Peyer's patch (tissue), 4 donors: Measurements from ENCODE around the gene SH2D5.
A peak's percentile ranks its signal among the peaks of the same experiment; 100 is the strongest.

Experiments
- POLR2A ChIP-seq, 2 donors: fragments of 450-650 bp; IDR thresholded peaks; one replicate each; pipeline ENCODE4 v1.5.1; 2017; ENCODE audit warnings: antibody characterized with exemption in 2 of 2, mild to moderate bottlenecking in 2 of 2, moderate library complexity in 2 of 2
- TF ChIP-seq, protein P1 (sequence below), 6 experiments: fragments of 450-650 bp in 4 of 6; fragments of 200-600 bp in 2 of 6; sonication (generic) in 1 of 6; IDR thresholded peaks; one replicate each; pipeline ENCODE4 v1.5.1; 2017 to 2019; ENCODE audit warnings: antibody characterized with exemption in 6 of 6, mild to moderate bottlenecking in 3 of 6, moderate library complexity in 1 of 6

GRCh38 chr1:20732588-20733359 lies at the start of gene SH2D5:
- TF ChIP-seq, protein P1, sequence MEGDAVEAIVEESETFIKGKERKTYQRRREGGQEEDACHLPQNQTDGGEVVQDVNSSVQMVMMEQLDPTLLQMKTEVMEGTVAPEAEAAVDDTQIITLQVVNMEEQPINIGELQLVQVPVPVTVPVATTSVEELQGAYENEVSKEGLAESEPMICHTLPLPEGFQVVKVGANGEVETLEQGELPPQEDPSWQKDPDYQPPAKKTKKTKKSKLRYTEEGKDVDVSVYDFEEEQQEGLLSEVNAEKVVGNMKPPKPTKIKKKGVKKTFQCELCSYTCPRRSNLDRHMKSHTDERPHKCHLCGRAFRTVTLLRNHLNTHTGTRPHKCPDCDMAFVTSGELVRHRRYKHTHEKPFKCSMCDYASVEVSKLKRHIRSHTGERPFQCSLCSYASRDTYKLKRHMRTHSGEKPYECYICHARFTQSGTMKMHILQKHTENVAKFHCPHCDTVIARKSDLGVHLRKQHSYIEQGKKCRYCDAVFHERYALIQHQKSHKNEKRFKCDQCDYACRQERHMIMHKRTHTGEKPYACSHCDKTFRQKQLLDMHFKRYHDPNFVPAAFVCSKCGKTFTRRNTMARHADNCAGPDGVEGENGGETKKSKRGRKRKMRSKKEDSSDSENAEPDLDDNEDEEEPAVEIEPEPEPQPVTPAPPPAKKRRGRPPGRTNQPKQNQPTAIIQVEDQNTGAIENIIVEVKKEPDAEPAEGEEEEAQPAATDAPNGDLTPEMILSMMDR (IDR thresholded peaks at IDR 0.05) = peak in 5 of 6 experiments; percentile 16 to 63 (median 44)
- TF ChIP-seq POLR2A (IDR thresholded peaks at IDR 0.05) = peak in 1 of 2 donors; percentile 33
